Neural cell (in vitro differentiated cells): ENCODE results near the gene SLC4A4. TPM values are rescaled to one million over a fixed set of nuclear protein-coding genes. Genes with fewer than 3 reads are reported as not detected.

Experiments used
- H2AFZ ChIP-seq: fragments of 200-600, 300-800 bp; sonication (generic), shearing (Covaris generic); 2 replicates; pipeline ENCODE4 v1.6.0; 2014; ENCODE audit warnings: low read depth, mild to moderate bottlenecking, antibody characterized with exemption, low read length, moderate library complexity
- H3F3A ChIP-seq: fragments of 200-600 bp; shearing (Covaris generic); 2 replicates; pipeline ENCODE4 v1.6.1; 2016; ENCODE audit warnings: mild to moderate bottlenecking, moderate library complexity, mixed read lengths, antibody characterized with exemption, low read length; ENCODE audit not compliant: insufficient read depth, poor library complexity, severe bottlenecking
- H3K27ac ChIP-seq: fragments of 200-600, 300-800 bp; sonication (generic), shearing (Covaris generic); 2 replicates; pipeline ENCODE4 v1.5.1; 2014; ENCODE audit warnings: mild to moderate bottlenecking, low read length, moderate library complexity
- H3K27me3 ChIP-seq: fragments of 300-800, 200-600 bp; sonication (generic), shearing (Covaris generic); 2 replicates; pipeline ENCODE4 v1.6.0; 2014; ENCODE audit warnings: mild to moderate bottlenecking, low read depth, low read length, moderate library complexity; ENCODE audit not compliant: insufficient read depth
- H3K36me3 ChIP-seq: fragments of 300-800, 200-600 bp; sonication (generic), shearing (Covaris generic); 2 replicates; pipeline ENCODE4 v1.5.1; 2014; ENCODE audit warnings: mild to moderate bottlenecking, antibody characterized with exemption, low read length, moderate library complexity; ENCODE audit not compliant: insufficient read depth
- H3K4me2 ChIP-seq: fragments of 300-800, 200-600 bp; sonication (generic), shearing (Covaris generic); 2 replicates; pipeline ENCODE4 v1.6.0; 2014; ENCODE audit warnings: mild to moderate bottlenecking, low read length
- H3K4me3 ChIP-seq: fragments of 300-800, 200-600 bp; sonication (generic), shearing (Covaris generic); 2 replicates; pipeline ENCODE4 v1.5.1; 2014; ENCODE audit warnings: mild to moderate bottlenecking, low read length, moderate library complexity
- H3K79me2 ChIP-seq: fragments of 200-600 bp; shearing (Covaris generic); replicated peaks from 2 replicates; pipeline ENCODE4 v1.6.0; 2014; ENCODE audit warnings: mild to moderate bottlenecking, low read length, moderate library complexity; ENCODE audit not compliant: insufficient read depth
- H3K9ac ChIP-seq: fragments of 300-800, 200-600 bp; sonication (generic), shearing (Covaris generic); 2 replicates; pipeline ENCODE4 v1.6.1; 2016; ENCODE audit warnings: mild to moderate bottlenecking, low read length, mixed read lengths
- H3K9me2 ChIP-seq: fragments of 200-600 bp; shearing (Covaris generic); 2 replicates; pipeline ENCODE4 v1.6.1; 2016; ENCODE audit warnings: mild to moderate bottlenecking, low read length, mixed read lengths; ENCODE audit not compliant: insufficient read depth
- H3K9me3 ChIP-seq: fragments of 200-600, 300-800 bp; sonication (generic), shearing (Covaris generic); 2 replicates; pipeline ENCODE4 v1.6.1; 2016; ENCODE audit warnings: mild to moderate bottlenecking, mixed run types, low read length, moderate library complexity, mixed read lengths
- H4K20me1 ChIP-seq: fragments of 200-600 bp; shearing (Covaris generic); 2 replicates; pipeline ENCODE4 v1.6.1; 2016; ENCODE audit warnings: mild to moderate bottlenecking, mixed run types; ENCODE audit not compliant: insufficient read depth
- EP300 ChIP-seq: fragments of 450-650 bp; conservative IDR thresholded peaks from 2 replicates; pipeline ENCODE4 v1.6.1; 2014; ENCODE audit warnings: antibody characterized with exemption, mild to moderate bottlenecking, moderate library complexity; ENCODE audit not compliant: poor library complexity, severe bottlenecking
- EZH2 ChIP-seq: fragments of 200-600, 300-800 bp; shearing (Covaris generic), sonication (generic); IDR thresholded peaks from 2 replicates; pipeline ENCODE4 v1.6.1; 2014; ENCODE audit warnings: antibody characterized with exemption, low read length, borderline replicate concordance, mild to moderate bottlenecking; ENCODE audit not compliant: insufficient read depth, poor library complexity, severe bottlenecking
- MXI1 ChIP-seq: fragments of 450-650 bp; conservative IDR thresholded peaks from 2 replicates; pipeline ENCODE4 v1.6.1; 2014; ENCODE audit warnings: antibody characterized with exemption, mild to moderate bottlenecking; ENCODE audit not compliant: poor library complexity, severe bottlenecking
- POLR2AphosphoS5 ChIP-seq: IDR thresholded peaks from 2 replicates; pipeline ENCODE4 v1.6.1; 2012
- RAD21 ChIP-seq: fragments of 450-650 bp; conservative IDR thresholded peaks from 2 replicates; pipeline ENCODE4 v1.6.1; 2014; ENCODE audit warnings: antibody characterized with exemption, mild to moderate bottlenecking, moderate library complexity
- SMC3 ChIP-seq: fragments of 450-650 bp; conservative IDR thresholded peaks from 2 replicates; pipeline ENCODE4 v1.6.1; 2014; ENCODE audit warnings: antibody characterized with exemption, mild to moderate bottlenecking, moderate library complexity; ENCODE audit not compliant: poor library complexity
- TAF1 ChIP-seq: IDR thresholded peaks from 2 replicates; pipeline ENCODE4 v1.6.1; 2012; ENCODE audit warnings: low read depth
- polyA plus RNA-seq: library from polyadenylated mRNA; depleted of rRNA; stranded (reverse); fragments of >200 nt; gene quantifications from 2 replicates; pipeline ENCODE4 v1.2.3, GENCODE V29; 2014
- TF ChIP-seq, protein P1 (sequence below): fragments of 450-650 bp; IDR thresholded peaks from 2 replicates; pipeline ENCODE4 v1.5.1; 2014; ENCODE audit warnings: antibody characterized with exemption, mild to moderate bottlenecking, moderate library complexity; ENCODE audit not compliant: poor library complexity, severe bottlenecking
- TF ChIP-seq, protein P2 (sequence below): IDR thresholded peaks from 2 replicates; pipeline ENCODE4 v1.6.1; 2012; ENCODE audit warnings: borderline replicate concordance

The SLC4A4 gene
- polyA plus RNA-seq, 1 donor from 2014 or later = 9.2 TPM

- Histone ChIP-seq H3K9me3 (no peaks in the 10 kb centered on the region), H3K27me3 (no peaks in the 10 kb centered on the region), H3K4me3 (no peak overlapping the region), H2AFZ (no peak overlapping the region), H3K36me3 (no peaks in the 10 kb centered on the region), H3F3A (no peaks in the 10 kb centered on the region), H3K27ac (no peak overlapping the region), H3K9me2 (no peaks in the 10 kb centered on the region), H3K79me2 (no peaks in the 10 kb centered on the region), H3K4me2 (no peak overlapping the region), H3K9ac (no peak overlapping the region), H4K20me1 (no peaks in the 10 kb centered on the region)
- TF ChIP-seq SMC3 (no peak), POLR2AphosphoS5 (no peak), EZH2 (no peak), TAF1 (no peak), MXI1 (no peak), RAD21 (no peak), EP300 (no peak)
- TF ChIP-seq, protein P1, sequence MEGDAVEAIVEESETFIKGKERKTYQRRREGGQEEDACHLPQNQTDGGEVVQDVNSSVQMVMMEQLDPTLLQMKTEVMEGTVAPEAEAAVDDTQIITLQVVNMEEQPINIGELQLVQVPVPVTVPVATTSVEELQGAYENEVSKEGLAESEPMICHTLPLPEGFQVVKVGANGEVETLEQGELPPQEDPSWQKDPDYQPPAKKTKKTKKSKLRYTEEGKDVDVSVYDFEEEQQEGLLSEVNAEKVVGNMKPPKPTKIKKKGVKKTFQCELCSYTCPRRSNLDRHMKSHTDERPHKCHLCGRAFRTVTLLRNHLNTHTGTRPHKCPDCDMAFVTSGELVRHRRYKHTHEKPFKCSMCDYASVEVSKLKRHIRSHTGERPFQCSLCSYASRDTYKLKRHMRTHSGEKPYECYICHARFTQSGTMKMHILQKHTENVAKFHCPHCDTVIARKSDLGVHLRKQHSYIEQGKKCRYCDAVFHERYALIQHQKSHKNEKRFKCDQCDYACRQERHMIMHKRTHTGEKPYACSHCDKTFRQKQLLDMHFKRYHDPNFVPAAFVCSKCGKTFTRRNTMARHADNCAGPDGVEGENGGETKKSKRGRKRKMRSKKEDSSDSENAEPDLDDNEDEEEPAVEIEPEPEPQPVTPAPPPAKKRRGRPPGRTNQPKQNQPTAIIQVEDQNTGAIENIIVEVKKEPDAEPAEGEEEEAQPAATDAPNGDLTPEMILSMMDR = no peak
- TF ChIP-seq, protein P2, sequence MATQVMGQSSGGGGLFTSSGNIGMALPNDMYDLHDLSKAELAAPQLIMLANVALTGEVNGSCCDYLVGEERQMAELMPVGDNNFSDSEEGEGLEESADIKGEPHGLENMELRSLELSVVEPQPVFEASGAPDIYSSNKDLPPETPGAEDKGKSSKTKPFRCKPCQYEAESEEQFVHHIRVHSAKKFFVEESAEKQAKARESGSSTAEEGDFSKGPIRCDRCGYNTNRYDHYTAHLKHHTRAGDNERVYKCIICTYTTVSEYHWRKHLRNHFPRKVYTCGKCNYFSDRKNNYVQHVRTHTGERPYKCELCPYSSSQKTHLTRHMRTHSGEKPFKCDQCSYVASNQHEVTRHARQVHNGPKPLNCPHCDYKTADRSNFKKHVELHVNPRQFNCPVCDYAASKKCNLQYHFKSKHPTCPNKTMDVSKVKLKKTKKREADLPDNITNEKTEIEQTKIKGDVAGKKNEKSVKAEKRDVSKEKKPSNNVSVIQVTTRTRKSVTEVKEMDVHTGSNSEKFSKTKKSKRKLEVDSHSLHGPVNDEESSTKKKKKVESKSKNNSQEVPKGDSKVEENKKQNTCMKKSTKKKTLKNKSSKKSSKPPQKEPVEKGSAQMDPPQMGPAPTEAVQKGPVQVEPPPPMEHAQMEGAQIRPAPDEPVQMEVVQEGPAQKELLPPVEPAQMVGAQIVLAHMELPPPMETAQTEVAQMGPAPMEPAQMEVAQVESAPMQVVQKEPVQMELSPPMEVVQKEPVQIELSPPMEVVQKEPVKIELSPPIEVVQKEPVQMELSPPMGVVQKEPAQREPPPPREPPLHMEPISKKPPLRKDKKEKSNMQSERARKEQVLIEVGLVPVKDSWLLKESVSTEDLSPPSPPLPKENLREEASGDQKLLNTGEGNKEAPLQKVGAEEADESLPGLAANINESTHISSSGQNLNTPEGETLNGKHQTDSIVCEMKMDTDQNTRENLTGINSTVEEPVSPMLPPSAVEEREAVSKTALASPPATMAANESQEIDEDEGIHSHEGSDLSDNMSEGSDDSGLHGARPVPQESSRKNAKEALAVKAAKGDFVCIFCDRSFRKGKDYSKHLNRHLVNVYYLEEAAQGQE = no peak
Observed at GRCh38 chr4:71466775-71467174, 128.0 kb downstream of the SLC4A4 start.

GRCh38 chr4:71468116-71468710 lies 129.4 kb downstream of the SLC4A4 start:
- TF ChIP-seq EP300 (no peak), TAF1 (no peak), RAD21 (no peak), POLR2AphosphoS5 (no peak), MXI1 (no peak), EZH2 (no peak), SMC3 (no peak)
- TF ChIP-seq, protein P1 = no peak
- TF ChIP-seq, protein P2 = no peak
- H3K79me2 ChIP-seq = no peaks in the 10 kb centered on the region
- no peak overlapping the region for H3K27ac ChIP-seq
- no peaks in the 10 kb centered on the region for H4K20me1 ChIP-seq
- no peak overlapping the region for H3K4me3 ChIP-seq
- no peak overlapping the region for H3K9ac ChIP-seq
- no peaks in the 10 kb centered on the region for H3F3A ChIP-seq
- H3K9me2 ChIP-seq = no peaks in the 10 kb centered on the region
- no peaks in the 10 kb centered on the region for H3K9me3 ChIP-seq
- no peaks in the 10 kb centered on the region for H3K27me3 ChIP-seq
- H2AFZ ChIP-seq = no peak overlapping the region
- H3K36me3 ChIP-seq = no peaks in the 10 kb centered on the region
- H3K4me2 ChIP-seq = no peak overlapping the region
